ENCODE measurements around the gene DDX41. TPM values are rescaled to one million over a fixed set of nuclear protein-coding genes. Genes with fewer than 3 reads are reported as not detected.

The DDX41 gene
- total RNA-seq, 3 donors from 2014 or later (not counting 1 experiment from before 2014, with no cell fraction given) = 66.6 to 106 (median 78.3) TPM

DNA sequence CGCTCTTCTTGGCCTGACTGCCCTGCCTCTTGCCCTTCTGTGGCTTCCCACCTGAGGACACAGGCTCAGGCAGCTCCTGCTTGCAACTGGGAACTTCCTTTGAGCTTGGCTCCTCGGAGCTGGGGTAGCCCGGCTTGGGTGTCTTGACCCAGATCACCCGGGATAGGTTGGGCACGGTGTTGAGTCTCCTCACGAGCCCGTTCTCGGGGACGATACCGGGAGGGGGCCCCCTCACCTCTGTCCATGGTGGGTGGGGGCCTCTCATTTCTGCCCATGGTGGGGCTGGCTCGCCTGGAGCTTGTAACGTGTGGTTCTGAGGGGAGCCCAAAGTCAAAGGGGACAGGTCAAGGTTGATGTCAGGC is 7.8 kb upstream of the DDX41 start:
- intact Hi-C loops (cut with micrococcal nuclease) = no loop called here
- Mint-ChIP-seq H3K4me1 (peaks cover 17 to 24% of the 10 kb centered on the region in 2 donors), H3K4me3 (no peak overlapping the region), H3K27me3 (ENCODE audit: low read depth in 2 of 2) (no peaks in the 10 kb centered on the region), H3K27ac (no peak overlapping the region), H3K36me3 (no peaks in the 10 kb centered on the region), H3K9me3 (no peaks in the 10 kb centered on the region)
- DNase-seq = no peak
- 98% methylated on average over 12 of the region's 12 CpGs for WGBS (ENCODE audit: insufficient coverage)
- no peak overlapping the region for H3K4me3 ChIP-seq (ENCODE audit: low read length)
- H3K27me3 ChIP-seq (ENCODE audit: control insufficient read depth, insufficient read depth, low read length) = no peaks in the 10 kb centered on the region
- H3K4me1 ChIP-seq (ENCODE audit: control insufficient read depth, insufficient read depth, low read length) = peaks cover 13% of the 10 kb centered on the region
- no peak overlapping the region for H3K27ac ChIP-seq (ENCODE audit: low read length)
- no peaks in the 10 kb centered on the region for H3K9me3 ChIP-seq (ENCODE audit: control insufficient read depth, insufficient read depth, low read length)
- ATAC-seq = no peak
- no peak for TF ChIP-seq CTCF (IDR thresholded peaks at IDR 0.05)
- peaks cover 40% of the 10 kb centered on the region for H3K36me3 ChIP-seq (ENCODE audit: control insufficient read depth, insufficient read depth, low read length)

DNA sequence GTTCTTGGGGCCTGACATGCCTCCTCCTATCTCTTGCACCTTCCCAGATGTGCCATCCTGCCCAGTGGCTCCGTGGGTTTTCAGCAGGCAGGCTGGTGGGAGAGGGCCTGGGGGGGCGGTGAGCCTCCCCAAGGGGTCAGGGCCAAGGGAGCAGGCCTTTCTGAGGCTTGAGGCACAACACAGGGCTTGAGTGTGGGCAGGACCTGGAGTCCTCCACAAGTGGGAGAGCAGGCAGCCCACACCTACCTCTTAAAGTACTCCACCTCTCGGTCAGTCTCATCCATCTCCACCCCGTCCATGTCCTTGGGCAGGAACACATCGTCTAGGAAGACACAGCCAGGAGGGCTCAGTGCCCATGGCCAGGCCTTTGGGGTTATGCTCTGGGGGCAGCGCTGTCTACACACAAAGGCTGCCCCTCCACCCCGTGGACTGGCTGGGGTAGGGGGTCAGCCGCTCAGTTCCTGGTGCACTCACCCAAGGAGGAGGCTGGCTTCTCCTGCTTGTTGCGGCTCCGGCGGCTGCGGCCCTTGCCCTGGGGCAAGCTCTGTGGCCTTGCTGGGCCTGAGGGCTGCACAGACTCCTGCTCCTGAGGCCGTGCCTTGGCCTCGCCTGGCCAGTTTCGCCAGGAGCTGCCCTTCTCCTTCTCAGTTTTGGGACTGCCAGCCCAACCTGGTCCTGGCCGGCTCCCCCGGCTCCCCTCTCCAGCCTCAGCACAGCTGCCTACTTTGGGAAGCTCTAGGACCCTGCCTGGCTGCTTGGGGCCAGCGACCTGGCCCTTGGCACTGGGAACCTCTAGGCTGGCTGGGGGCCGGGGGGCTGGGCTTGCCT is 7.2 kb upstream of the DDX41 start:
- intact Hi-C loops (cut with micrococcal nuclease) = no loop called here
- Mint-ChIP-seq H3K36me3 (no peaks in the 10 kb centered on the region), H3K27me3 (ENCODE audit: low read depth in 2 of 2) (no peaks in the 10 kb centered on the region), H3K27ac (no peak overlapping the region), H3K4me1 (peaks cover 17 to 25% of the 10 kb centered on the region in 2 donors), H3K4me3 (no peak overlapping the region), H3K9me3 (no peaks in the 10 kb centered on the region)
- peaks cover 18% of the 10 kb centered on the region for H3K4me1 ChIP-seq (ENCODE audit: control insufficient read depth, insufficient read depth, low read length)
- DNase-seq (no peak), ATAC-seq (no peak)
- H3K9me3 ChIP-seq (ENCODE audit: control insufficient read depth, insufficient read depth, low read length) = no peaks in the 10 kb centered on the region
- no peak overlapping the region for H3K27ac ChIP-seq (ENCODE audit: low read length)
- 96% methylated on average over 19 of the region's 19 CpGs for WGBS (ENCODE audit: insufficient coverage)
- peaks cover 35% of the 10 kb centered on the region for H3K36me3 ChIP-seq (ENCODE audit: control insufficient read depth, insufficient read depth, low read length)
- TF ChIP-seq CTCF (IDR thresholded peaks at IDR 0.05) = no peak
- H3K4me3 ChIP-seq (ENCODE audit: low read length) = no peak overlapping the region
- H3K27me3 ChIP-seq (ENCODE audit: control insufficient read depth, insufficient read depth, low read length) = no peaks in the 10 kb centered on the region

- intact Hi-C loops (cut with micrococcal nuclease) = no loop called here
- DNase-seq (no peak), ATAC-seq (no peak)
- Histone ChIP-seq H3K4me3 (ENCODE audit: low read length) (no peak overlapping the region), H3K27ac (ENCODE audit: low read length) (no peak overlapping the region), H3K36me3 (ENCODE audit: control insufficient read depth, insufficient read depth, low read length) (peaks cover 20% of the 10 kb centered on the region), H3K4me1 (ENCODE audit: control insufficient read depth, insufficient read depth, low read length) (peaks cover 29% of the 10 kb centered on the region), H3K9me3 (ENCODE audit: control insufficient read depth, insufficient read depth, low read length) (no peaks in the 10 kb centered on the region), H3K27me3 (ENCODE audit: control insufficient read depth, insufficient read depth, low read length) (no peaks in the 10 kb centered on the region)
- Mint-ChIP-seq H3K27me3 (ENCODE audit: low read depth in 2 of 2) (no peaks in the 10 kb centered on the region), H3K4me3 (no peak overlapping the region), H3K9me3 (no peaks in the 10 kb centered on the region), H3K4me1 (peaks cover 33 to 41% of the 10 kb centered on the region in 2 donors), H3K27ac (peak overlapping the region; percentile 61 to 64), H3K36me3 (no peaks in the 10 kb centered on the region)
- no peak for TF ChIP-seq CTCF (IDR thresholded peaks at IDR 0.05)
- 65% methylated on average over 2 of the region's 2 CpGs for WGBS (ENCODE audit: insufficient coverage)
Observed at GRCh38 chr5:177520916-177521513, 4.3 kb upstream of the DDX41 start.
